ENCODE data around the gene EHHADH.
A peak's percentile ranks its signal among the peaks of the same experiment; 100 is the strongest.
"Not testable (repeated sequence)": the region's sequence is repeated elsewhere in the genome, so short reads cannot be mapped to it uniquely, and the experiment has no call there.

The EHHADH gene

GRCh38 chr3:185253645-185254410 lies at the start of gene EHHADH:
Gene EHHADH (minus strand): TSS chr3:185254049. CDS start chr3:185254022, 27 bp downstream.
- peak; percentile 48 for DNase-seq (ENCODE audit: low spot score)

GRCh38 chr3:185299918-185300426 lies 46.1 kb upstream of the EHHADH start:
- DNase-seq (ENCODE audit: low spot score): not testable (repeated sequence)

GRCh38 chr3:185297867-185298266 lies 44.0 kb upstream of the EHHADH start:
- DNase-seq (ENCODE audit: low spot score): no peak

DNA sequence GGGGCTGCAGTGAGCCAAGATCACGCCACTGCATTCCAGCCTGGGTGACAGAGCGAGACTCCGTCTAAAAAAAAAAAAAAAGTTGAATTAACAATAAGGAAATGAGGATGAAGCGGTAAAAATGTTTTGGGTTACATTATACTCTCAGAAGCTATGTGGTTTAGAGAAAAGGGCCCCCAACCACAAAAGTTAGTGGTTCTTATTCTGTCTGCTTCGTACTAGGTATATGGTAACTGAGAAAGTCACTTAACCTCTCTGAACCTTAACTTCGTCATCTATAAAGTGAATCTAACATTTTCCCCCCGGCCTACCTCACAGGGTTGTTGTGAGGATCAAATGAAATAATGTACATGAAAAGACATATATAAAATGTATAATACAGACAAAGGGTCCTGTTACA lies 38.4 kb upstream of the EHHADH start:
- DNase-seq (ENCODE audit: low spot score): no peak

- DNase-seq (ENCODE audit: low spot score): no peak
These were observed 36.4 kb upstream of the EHHADH start for GRCh38 chr3:185290266-185290665.

GRCh38 chr3:185283374-185283935 lies 29.6 kb upstream of the EHHADH start:
- DNase-seq (ENCODE audit: low spot score): no peak

DNA sequence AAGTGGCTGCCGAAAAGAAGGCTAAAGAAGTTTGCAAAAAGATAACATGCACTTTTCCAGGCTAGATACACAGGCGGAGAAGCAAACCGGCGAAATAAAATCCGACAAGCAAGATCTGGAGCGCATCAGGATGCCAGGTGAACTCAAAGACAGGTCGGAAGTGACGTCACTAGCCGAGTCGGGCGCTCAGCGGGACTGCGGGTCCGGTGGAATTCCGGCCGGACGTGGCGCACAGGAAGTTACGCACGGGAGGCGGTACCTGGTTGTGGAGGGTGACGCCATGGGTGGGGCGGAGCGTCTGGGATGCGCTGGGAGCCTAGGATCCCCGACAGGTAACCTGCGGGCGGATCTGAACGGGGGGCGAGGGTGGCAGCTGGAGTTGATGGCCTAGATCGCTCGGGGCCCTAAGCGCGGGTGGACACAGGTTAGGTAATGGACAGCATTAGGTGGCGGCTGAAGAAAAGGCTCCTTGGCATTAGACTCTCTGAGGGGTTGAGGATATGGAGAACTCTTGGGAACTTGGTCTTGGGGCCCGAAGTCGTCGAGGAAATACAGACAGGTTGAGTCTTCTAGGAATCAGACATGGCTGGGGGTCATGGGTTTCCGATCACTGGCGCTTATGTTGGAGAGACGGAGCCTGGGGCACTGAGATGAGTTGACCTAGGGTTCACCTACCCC lies 29.0 kb upstream of the EHHADH start:
- peak; percentile 91 for DNase-seq (ENCODE audit: low spot score)

GRCh38 chr3:185280572-185281365 lies 26.9 kb upstream of the EHHADH start:
- peak; percentile 34 for DNase-seq (ENCODE audit: low spot score)

DNA sequence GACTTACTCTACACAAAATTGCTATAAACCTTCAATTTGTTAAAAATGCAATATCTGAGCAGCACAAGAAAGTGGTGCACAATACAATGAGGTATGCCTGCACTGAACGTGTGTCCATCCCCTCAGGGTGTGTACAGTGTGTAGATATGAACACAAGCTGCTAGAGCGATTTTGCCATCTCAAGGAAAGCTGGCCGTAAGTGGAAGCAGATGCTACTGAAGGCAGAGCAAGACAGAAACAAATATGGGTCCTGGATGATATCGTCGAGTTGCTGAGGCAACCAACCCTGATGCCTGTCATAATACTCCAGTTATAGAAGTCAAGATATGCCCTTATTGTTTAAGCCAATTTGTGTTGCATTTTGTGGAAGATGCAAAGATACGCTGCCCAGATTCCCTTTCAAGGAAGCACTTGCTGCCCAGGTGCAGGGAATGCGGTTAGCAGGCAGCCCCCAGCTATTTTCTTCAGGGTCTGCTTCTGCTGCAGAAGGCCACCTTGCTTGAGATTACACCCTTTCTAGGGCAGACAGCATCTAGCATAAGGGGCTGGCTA lies 25.8 kb upstream of the EHHADH start:
- DNase-seq (ENCODE audit: low spot score): no peak

GRCh38 chr3:185276415-185276814 lies 22.6 kb upstream of the EHHADH start:
- no peak for DNase-seq (ENCODE audit: low spot score)

DNA sequence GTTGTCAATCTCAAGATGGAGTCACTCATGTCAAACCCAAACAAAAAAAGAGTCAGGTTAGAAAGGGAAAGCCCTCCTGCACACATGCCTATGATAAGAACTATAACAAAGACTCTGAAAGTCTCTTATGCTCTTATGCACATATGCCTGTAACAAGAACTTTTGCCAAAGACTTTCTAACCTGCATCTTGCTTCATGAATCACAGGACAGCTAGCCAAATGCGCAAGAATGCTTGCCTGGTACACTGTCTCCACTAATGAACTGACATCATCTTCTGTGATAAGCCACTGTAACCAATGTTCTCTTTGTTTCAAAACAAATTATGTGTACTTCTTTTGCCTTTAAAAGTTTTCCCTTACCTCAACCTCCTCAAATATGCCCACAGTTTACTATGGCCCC lies 18.2 kb upstream of the EHHADH start:
- no peak for DNase-seq (ENCODE audit: low spot score)

- no peak for DNase-seq (ENCODE audit: low spot score)
These were observed 17.1 kb upstream of the EHHADH start for GRCh38 chr3:185270956-185271332.

- DNase-seq (ENCODE audit: low spot score): no peak
These were observed 16.6 kb upstream of the EHHADH start for GRCh38 chr3:185270262-185270955.

DNA sequence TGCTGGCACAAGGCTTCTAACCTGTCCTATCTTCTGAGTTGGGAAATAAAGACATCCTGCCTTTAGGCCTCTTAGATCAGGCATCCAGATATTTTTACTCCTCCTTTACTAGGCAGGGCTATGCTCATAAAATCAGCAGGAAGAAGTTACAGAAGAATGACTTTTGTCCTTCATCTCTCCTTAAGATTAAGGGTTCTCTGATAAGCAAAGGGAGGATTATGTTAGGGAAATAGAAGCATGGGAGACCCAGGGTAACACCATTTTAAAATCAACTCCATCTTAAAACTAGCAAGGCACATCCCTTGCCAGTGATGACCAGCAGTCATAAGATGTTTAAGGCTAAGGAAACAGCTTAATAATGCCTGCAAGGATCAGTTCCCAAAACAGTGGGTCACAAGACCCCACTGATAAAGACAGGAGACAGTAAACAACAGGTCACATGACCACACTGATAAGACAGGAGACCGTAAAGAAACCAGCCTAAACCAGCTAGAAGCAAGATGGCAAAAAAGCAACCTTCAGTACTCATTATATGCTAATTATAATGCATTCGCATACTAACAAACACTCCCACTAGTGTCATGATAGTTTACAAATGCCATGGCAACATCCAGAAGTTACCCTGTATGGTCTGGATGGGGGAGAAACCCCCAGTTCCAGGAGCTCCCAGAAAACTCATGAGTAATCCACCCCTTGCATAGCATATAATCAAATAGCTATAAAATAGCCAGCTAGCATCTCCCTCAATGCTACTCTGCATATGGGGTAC lies 14.5 kb upstream of the EHHADH start:
- DNase-seq (ENCODE audit: low spot score): no peak

- no peak for DNase-seq (ENCODE audit: low spot score)
These were observed 13.3 kb upstream of the EHHADH start for GRCh38 chr3:185267193-185267592.

GRCh38 chr3:185264849-185265553 lies 11.2 kb upstream of the EHHADH start:
- no peak for DNase-seq (ENCODE audit: low spot score)

GRCh38 chr3:185263423-185263822 lies 9.6 kb upstream of the EHHADH start:
- no peak for DNase-seq (ENCODE audit: low spot score)

- no peak for DNase-seq (ENCODE audit: low spot score)
These were observed 3.5 kb upstream of the EHHADH start for GRCh38 chr3:185257334-185257733.

GRCh38 chr3:185254799-185255198 lies 950 bp upstream of the EHHADH start:
- DNase-seq (ENCODE audit: low spot score): no peak

- not testable (repeated sequence) for DNase-seq (ENCODE audit: low spot score)
These were observed 716 bp downstream of the EHHADH start for GRCh38 chr3:185253133-185253532.
